Renal pelvis (tissue), 4 donors: ENCODE data around the gene MMRN2. TPM values are rescaled to one million over a fixed set of nuclear protein-coding genes. Genes with fewer than 3 reads are reported as not detected.
"Not testable (repeated sequence)": the region's sequence is repeated elsewhere in the genome, so short reads cannot be mapped to it uniquely, and the experiment has no call there.

Experiments used
- DNase-seq: peaks from one replicate; pipeline ENCODE4 v3.0.0-alpha.2; 2013
- polyA plus RNA-seq, 3 donors: library from polyadenylated mRNA; unstranded; fragments of 120-200 nt; gene quantifications; one replicate each; pipeline ENCODE4 v1.2.1, GENCODE V29; 2013; ENCODE audit not compliant: insufficient read length in 3 of 3

The MMRN2 gene
- polyA plus RNA-seq, 3 donors = 23.5 to 28.3 (median 27.8) TPM

DNA sequence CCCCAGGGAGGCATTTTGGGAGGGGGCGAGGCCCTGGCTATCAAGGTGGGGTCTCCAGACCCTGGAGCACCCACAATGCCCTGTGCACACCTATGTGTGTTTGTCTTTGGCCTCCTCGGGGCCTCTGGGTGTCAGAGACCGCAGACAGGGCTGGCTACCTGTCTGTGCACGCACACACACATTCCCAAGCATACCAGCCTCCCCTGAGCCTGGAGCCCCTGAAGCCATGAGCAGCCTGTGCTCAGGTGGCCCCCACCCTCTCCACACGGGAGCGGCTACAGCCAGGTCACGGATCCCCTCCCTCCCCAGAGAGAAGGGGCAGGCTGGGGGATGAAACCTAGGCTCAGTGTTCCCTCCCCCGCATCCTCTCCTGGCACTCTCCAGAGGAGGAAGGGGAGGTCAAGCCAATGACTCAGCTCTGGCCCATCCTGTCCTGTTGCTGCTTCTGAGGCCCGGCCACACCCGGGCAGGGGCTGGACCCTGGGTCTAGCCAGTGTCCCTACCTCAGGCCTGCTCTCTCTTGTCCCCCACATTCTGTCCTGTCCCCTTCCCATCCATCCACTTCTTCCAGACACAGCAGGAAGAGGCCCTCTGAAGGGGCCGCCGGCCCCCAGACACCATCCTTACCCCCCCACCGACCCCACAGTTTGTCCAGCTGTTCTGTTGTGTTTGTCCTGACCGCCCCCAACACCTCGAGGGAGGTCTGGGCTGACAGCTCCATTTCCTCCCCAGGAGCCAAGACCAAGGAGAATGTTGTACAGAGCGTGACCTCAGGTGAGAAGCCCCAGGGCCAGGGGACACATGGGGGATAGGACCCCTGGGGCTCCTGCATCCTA, 1.7 kb upstream of the MMRN2 start:
- DNase-seq = peak; percentile 66

GRCh38 chr10:86958116-86958900, 893 bp upstream of the MMRN2 start, which contains the start of gene SNCG:
SNCG (plus strand) TSS chr10:86958599; CDS start chr10:86958698, 99 bp downstream.
- no peak for DNase-seq

GRCh38 chr10:86956848-86957448, 467 bp downstream of the MMRN2 start:
- no peak for DNase-seq

- DNase-seq = no peak
Observed at GRCh38 chr10:86956195-86956847, 1.1 kb downstream of the MMRN2 start.

DNA sequence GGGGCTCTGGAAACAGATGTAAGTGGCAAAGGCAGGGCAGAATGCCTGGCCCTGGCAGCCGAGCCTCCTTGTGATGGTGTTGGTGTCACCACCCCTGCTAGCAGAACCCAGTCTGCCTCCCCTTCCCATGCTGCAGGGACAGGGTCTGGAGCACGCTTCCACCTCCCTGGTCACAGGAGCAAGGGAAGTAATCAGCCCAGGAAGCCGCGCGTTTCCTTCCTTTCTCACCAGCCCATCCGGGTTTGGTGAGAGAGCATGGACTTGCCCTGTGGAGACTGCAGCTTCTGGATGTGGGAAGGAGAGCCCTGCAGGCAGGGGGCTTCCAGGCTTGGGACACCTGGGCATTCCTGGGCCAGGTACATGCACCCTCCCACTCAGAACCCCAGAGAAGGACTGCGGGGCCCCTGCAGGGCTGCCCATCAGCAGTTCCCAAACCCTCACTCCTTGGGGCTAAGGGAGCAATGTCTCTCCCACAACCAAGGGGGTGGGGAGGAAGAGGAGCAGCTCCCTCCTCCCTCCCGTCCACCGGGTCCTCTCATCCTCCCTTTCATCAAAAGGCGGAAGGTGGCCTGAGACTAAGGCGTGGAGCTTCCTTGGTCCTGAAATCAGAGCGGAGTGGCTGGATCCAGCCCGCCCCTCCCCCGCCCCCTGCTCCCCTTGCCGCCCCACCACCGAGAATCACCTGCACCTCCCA, 1.8 kb downstream of the MMRN2 start:
- no peak for DNase-seq

DNA sequence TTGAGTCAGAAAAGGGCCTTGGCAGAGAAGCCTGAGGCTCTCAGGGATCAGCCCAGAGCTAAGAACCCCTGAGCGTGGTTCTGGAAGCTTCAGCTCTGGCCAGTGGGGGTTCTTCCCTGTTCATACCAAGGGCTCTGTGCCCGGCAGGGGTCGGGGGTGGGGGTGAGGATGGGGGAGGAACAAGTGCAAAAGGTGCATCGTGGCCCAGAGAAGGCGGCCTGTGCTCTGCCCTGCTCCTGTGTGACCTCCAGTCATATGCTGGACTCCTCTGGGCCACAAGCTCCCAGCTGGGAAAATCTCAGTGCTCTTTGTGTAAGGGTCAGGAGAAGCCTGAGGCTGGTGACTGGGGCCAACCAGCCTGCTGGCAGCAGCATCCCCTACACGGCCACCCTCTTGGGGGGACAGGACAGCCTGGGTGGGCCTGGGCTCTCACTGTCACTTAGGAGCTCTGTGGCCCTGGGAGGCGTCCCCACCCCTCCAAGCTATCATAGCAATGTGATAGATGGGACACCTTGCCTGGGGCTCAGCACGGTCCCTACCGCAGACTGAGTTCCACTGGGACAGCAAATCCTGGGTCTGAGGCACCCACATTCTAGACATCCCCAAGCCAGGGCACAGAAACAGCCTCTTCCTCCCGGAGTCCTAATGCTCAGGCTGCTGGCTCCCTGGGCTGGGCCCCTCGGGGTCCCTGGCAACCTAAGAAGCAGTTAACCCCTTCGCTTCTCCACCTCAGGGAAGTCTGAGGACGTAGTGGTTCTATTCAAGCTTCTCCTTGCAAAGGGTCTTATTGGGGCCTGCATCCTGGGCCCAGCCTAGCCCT, 2.5 kb downstream of the MMRN2 start:
- DNase-seq = no peak

- peak; percentile 69 for DNase-seq
Observed at GRCh38 chr10:86953747-86954680, 3.4 kb downstream of the MMRN2 start.

DNA sequence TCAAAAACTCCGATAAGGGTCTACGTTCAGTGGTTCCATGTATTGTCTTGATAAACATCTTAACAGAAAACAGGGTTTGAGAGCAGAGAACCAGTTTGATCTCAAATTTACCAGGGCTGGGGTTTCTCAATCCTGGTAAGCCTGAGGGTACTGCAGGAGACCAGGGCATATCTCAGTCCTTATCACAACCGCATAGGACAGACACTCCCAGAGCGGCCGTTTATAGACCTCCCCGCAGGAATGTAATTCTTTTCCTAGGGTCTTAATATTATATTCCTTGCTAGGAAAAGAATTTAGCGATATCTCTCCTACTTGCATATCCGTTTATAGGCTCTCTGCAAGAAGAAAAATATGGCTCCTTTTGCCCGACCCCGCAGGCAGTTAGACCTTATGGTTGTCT, 4.7 kb downstream of the MMRN2 start:
- DNase-seq = not testable (repeated sequence)

GRCh38 chr10:86952106-86952505, 5.3 kb downstream of the MMRN2 start:
- no peak for DNase-seq

GRCh38 chr10:86951184-86951761, 6.1 kb downstream of the MMRN2 start:
- no peak for DNase-seq

DNA sequence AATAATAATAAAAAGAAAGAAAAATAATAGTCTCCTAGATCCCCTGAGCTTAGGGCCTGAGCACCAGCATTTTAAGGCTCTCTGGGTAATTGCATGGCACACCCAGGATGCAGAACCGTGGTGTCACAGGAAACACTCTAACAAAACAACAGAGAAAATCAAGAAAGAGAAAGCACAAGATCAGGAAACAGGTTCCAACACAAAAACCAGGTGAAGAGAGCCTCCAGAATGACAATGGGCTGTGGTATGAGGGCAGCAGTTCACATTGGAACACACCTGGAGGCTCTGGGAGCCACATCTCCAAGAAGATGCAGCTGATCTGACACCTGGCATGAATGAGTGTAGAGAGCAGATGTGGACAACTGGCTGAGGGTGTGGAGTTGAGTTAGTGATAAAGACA, 7.1 kb downstream of the MMRN2 start:
- DNase-seq = no peak

- not testable (repeated sequence) for DNase-seq
Observed at GRCh38 chr10:86947806-86948205, 9.6 kb downstream of the MMRN2 start.

DNA sequence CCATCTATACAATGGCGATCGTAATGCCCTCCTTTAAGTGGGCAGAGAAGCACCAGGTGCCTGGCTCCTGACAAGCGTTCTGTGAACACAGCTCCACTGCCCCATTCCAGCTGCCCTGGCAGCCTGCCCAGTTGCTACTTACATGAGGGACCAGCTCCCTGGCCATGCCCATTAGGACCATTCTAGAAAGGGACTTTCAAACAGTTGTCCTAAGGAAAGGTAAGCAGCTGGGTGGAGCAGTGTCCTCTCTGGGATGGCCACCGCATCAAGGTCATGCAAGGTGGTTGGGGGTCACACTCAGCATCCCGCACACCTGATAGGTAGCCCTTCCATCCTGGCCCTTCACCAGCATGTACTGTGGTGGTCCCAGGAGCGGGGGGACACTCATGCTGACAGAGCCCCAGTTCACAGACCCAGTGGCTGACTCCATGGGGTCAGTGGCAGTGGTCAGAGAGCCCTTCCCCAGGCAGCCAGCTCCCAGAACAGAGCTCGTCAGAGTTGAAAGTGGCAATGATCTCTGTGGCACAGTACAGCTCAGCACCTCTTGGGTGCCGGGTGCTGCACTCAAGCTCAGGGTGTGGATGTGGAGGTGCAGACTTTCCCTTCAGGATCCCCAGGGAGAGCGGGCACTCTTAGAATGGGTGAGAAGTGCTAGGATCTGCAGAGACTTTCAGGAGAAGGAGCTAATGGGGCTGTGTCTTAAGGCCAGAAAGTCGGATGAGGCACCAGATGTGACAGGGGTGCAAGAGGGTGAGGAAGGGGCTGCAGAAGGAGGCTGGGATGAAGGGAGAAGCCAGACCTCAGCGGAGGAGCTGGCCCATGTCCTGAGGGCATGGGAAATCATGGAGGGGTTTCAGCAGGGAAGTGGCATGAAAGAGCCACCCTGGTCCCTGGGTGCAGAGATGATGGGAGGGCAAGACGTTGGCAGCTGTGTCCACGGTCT, 10.9 kb downstream of the MMRN2 start:
- DNase-seq = no peak

DNA sequence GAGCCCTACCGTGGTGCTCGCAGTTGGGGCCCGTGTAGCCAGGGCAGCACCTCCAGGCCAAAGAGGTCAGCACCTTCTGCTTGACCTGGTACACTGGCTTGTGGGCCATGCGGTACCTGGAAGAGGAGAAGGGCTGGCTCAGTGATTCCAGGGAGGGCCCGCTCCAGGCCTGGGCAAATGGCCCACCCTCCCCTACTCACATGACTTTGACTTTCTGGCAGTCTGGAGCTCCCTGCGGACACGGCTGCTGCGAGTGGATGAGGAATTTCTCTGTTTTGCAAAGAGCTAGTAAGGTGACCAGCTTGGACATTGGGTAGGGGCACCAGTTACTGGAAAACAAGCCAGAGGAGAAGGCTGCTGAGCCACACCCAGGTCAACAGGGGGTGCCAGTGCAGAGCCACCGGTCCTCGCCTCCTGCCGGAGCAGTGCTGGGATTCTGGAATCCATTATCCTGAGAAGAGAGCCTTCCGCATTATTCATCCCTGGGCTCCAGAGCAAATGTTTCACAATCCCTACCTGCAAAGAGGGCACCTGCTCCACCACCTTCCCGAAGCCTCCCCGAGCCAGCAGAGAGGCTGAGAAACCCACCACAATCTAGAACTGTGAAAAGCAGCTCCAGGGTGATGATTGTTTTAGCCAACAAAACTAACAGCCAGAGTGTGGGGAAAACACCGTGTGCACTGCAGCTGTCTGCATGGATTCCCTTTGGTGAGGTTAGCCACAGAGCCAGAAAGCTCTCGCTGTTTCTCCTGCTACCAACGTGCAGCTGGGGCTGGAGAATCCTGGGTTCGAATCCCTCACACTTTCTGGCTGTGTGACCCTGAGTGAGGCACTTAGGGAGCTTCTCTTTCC, 11.8 kb downstream of the MMRN2 start:
- DNase-seq = no peak

- no peak for DNase-seq
Observed at GRCh38 chr10:86944907-86945306, 12.5 kb downstream of the MMRN2 start.

DNA sequence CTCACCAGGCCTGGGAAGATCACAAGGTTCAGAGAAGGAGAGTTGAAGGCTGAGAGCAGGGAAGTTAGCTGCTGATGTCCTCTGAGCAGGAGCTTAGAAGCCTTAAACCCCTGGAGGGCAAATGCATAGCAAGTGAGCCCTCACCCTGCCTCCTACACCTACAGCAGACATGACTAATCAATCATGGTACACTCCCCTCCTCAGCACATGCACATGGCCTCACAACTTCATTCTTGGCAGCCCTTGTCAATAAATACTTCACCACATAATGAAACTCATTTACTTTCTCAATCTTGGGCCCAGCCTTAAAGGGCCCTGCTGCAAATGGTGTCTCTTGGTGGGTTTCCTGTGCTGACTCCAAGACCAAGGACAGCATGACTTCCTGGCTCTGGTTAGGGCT, 12.9 kb downstream of the MMRN2 start:
- no peak for DNase-seq

DNA sequence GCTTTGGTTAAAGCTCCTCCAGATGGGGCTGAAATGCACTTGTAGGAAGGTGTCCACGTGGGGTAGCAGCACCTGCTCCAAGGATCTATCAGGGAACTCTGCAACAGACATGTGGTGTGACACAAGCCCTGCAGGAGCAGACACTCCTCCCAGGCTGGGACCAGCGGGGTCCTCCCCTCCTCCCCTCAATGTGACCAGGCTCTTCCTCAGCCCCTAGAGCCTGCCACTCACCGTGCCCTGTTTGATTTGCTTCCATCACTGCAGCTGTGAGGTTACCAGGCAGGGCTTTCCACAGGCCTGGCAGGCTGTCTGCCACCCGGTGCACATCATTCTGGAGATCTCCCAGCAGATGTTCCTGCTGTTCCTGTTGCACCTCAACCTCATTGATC, 13.4 kb downstream of the MMRN2 start:
- no peak for DNase-seq
